Activated CD8-positive, alpha-beta T cell treated with anti-CD3 and anti-CD28 coated beads for 36 hours (primary cell): ENCODE data around the gene ASTN2. TPM values are rescaled to one million over a fixed set of nuclear protein-coding genes. Genes with fewer than 3 reads are reported as not detected.

Experiments used
- ATAC-seq: fragments of 200-7000 bp; cut with Tn5 transposase; one replicate; pipeline ENCODE4 v1.10.0; 2021; ENCODE audit warnings: mild to moderate bottlenecking, moderate library complexity
- CTCF ChIA-PET: fragments of 350-600 bp; sonication (Branson Sonifier 250); formaldehyde crosslinking; loops from one replicate; lab custom pipeline; 2021; ENCODE audit warnings: antibody characterized with exemption; lab: Charles Lee
- POLR2A ChIA-PET: fragments of 350-600 bp; sonication (Branson Sonifier 250); formaldehyde crosslinking; loops from one replicate; lab custom pipeline; 2021; ENCODE audit warnings: antibody characterized with exemption; lab: Charles Lee
- DNase-seq: peaks from one replicate; pipeline ENCODE4 v3.0.0-alpha.2; 2020
- H3K27ac Mint-ChIP-seq: one replicate; pipeline ENCODE4 v1.8.0; 2021; ENCODE audit warnings: mild to moderate bottlenecking, mixed read lengths
- H3K27me3 Mint-ChIP-seq: one replicate; pipeline ENCODE4 v1.8.0; 2021; ENCODE audit warnings: mixed read lengths
- H3K36me3 Mint-ChIP-seq: one replicate; pipeline ENCODE4 v1.8.0; 2021; ENCODE audit warnings: low read depth, mixed read lengths
- H3K4me1 Mint-ChIP-seq: one replicate; pipeline ENCODE4 v1.8.0; 2021; ENCODE audit warnings: low read depth, mixed read lengths
- H3K4me3 Mint-ChIP-seq: one replicate; pipeline ENCODE4 v1.8.0; 2021; ENCODE audit warnings: mild to moderate bottlenecking, moderate library complexity, mixed read lengths
- H3K9me3 Mint-ChIP-seq: one replicate; pipeline ENCODE4 v1.8.0; 2021; ENCODE audit warnings: mixed read lengths
- CTCF ChIP-seq: fragments of 200-600 bp; IDR thresholded peaks from one replicate; pipeline ENCODE4 v1.8.0; 2022; ENCODE audit warnings: antibody characterized with exemption, mild to moderate bottlenecking
- intact Hi-C: fragments of 100-400 bp; cut with micrococcal nuclease; formaldehyde crosslinking; loops from one replicate; pipeline ENCODE4 v1.10.0; 2022
- total RNA-seq, 2 experiments: library from RNA; stranded (reverse); gene quantifications; one replicate each; pipeline ENCODE4 v1.2.3, GENCODE V29; 2021

The ASTN2 gene
- total RNA-seq, 2 experiments from 2014 or later: 5.2 to 5.7 TPM

DNA sequence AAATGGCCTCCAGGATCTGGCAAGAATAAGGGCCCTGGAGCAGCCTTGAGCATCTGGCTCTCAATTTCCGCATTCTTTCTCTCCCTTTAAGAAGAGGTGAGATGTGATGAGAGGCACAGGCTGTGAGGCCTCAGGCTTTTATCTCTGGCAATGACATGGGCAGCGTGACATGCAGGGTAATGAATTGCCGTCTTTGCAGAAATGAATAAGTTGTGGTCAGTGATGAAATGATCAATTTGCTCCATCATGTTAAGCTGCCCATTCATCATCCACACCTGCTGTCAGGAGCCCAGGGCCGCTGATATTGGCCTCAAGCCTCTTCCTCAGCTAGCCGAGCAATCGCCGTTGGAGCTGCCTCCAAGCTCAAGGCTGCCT is 462.4 kb downstream of the ASTN2 start:
- Mint-ChIP-seq H3K4me1 (no peaks in the 10 kb centered on the region), H3K36me3 (no peaks in the 10 kb centered on the region), H3K9me3 (no peaks in the 10 kb centered on the region), H3K27ac (no peak overlapping the region), H3K4me3 (no peak overlapping the region), H3K27me3 (no peaks in the 10 kb centered on the region)
- TF ChIP-seq CTCF: no peak
- no peak for ATAC-seq
- DNase-seq: no peak
- POLR2A ChIA-PET: no interaction called here
- intact Hi-C loops: no loop called here
- CTCF ChIA-PET: no interaction called here

DNA sequence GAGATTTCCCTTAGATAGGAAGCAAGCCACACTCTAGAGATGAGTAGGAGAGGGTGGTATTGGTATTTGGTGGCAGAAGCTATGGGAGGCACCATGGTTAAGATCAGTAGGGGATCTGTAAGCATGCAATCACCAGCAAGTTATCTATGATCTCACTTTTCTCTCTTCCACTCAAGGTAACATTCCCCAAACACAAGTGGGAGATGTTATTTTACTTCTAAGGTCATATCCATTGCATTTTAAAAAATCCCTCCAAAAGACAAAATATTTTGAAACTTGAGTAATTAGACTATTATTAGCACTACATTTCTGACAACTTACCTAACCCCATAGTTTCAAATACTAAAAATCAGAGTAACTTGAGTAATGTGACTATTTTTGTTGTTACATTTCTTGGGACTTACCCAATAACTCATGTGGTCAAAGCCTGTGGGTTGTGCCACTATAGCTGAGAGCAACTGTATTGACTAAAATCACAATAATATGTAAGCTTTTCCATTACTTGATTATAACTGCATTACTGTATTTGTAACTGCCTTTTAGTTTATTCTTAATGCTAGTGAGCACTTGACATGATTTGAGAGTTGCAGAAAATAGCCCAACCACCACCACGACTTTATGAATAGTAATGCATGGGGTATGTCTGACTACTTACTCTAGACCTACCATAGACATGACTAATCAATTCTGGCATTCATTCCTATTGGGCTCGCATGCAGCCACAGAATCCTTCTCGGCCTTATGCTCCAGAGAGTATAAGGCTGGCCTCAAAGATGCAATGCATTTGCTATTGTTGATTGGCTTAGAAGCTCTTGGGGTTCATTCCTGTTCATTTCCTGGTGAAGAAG is 463.0 kb downstream of the ASTN2 start:
- H3K27me3 Mint-ChIP-seq: no peaks in the 10 kb centered on the region
- H3K4me3 Mint-ChIP-seq: no peak overlapping the region
- ChIA-PET POLR2A (no interaction called here), CTCF (no interaction called here)
- no peaks in the 10 kb centered on the region for H3K36me3 Mint-ChIP-seq
- intact Hi-C loops: no loop called here
- no peak for DNase-seq
- H3K27ac Mint-ChIP-seq: no peak overlapping the region
- ATAC-seq: no peak
- no peaks in the 10 kb centered on the region for H3K9me3 Mint-ChIP-seq
- no peaks in the 10 kb centered on the region for H3K4me1 Mint-ChIP-seq
- no peak for TF ChIP-seq CTCF

DNA sequence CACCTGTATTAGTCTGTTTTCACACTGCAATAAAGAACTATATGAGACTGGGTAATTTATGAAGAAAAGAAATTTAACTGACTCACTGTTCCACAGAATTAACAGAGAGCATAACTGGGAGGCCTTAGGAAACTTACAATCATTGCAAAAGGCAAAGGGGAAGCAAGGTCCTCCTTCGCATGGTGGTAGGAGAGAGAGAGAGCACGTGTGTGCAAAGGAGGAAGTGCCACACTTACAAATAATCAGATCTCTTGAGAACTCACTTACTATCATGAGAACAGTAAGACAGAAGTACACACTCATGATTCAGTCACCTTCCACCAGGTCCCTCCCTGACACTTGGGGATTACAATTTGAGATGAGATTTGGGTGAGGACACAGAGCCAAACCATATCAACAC is 469.0 kb downstream of the ASTN2 start:
- Mint-ChIP-seq H3K4me1 (no peaks in the 10 kb centered on the region), H3K27ac (no peak overlapping the region), H3K36me3 (no peaks in the 10 kb centered on the region), H3K9me3 (no peaks in the 10 kb centered on the region), H3K4me3 (no peak overlapping the region), H3K27me3 (peaks cover 4% of the 10 kb centered on the region)
- TF ChIP-seq CTCF: no peak
- POLR2A ChIA-PET: no interaction called here
- CTCF ChIA-PET: no interaction called here
- intact Hi-C loops: no loop called here
- no peak for DNase-seq
- no peak for ATAC-seq

DNA sequence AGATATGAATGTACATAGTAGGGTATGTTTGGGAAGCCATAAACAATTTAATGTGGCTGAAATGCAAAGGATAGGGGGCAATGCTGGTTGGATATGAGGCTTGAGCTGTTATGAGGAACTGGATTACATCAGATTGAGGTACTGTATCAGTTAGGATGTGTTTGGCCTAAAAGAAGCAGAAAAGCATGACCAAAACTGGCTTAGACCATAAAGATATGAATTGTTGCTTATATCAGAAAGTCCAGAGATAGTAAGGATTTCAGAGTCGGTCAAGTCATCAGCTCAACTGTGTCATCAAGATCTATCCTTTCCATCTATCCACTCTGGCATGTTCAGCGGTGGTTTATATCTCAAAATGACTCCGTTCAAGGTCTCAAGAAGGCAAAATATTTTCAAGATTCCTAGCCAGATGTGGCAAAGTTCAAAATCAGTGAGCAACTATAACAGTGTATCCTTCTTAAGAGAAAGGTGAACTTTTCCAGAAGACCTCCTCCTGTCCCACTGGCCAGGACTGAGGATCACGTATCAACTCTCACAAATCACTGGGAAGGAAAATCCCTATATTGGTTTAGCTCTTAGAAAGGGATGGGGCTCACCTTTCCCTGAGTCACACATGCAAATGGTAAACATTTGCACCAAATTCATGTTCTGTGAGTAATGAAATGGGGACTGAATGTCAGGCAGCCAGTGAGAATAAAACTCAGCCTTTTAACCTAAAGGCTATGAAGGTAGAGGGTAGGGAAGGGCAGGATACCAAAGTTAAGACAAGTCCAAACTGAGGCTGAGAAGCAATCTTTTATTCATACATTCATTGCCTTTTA is 469.9 kb downstream of the ASTN2 start:
- Mint-ChIP-seq H3K27me3 (peaks cover 4% of the 10 kb centered on the region), H3K4me1 (no peaks in the 10 kb centered on the region), H3K9me3 (no peaks in the 10 kb centered on the region), H3K4me3 (no peak overlapping the region), H3K36me3 (no peaks in the 10 kb centered on the region), H3K27ac (no peak overlapping the region)
- ATAC-seq: no peak
- DNase-seq: no peak
- ChIA-PET CTCF (no interaction called here), POLR2A (no interaction called here)
- intact Hi-C loops: no loop called here
- no peak for TF ChIP-seq CTCF

- no peak for TF ChIP-seq CTCF
- no peak overlapping the region for H3K4me3 Mint-ChIP-seq
- H3K27ac Mint-ChIP-seq: no peak overlapping the region
- no peaks in the 10 kb centered on the region for H3K9me3 Mint-ChIP-seq
- CTCF ChIA-PET: no interaction called here
- no peaks in the 10 kb centered on the region for H3K4me1 Mint-ChIP-seq
- DNase-seq (no peak), ATAC-seq (no peak)
- intact Hi-C loops: no loop called here
- H3K27me3 Mint-ChIP-seq: peaks cover 4% of the 10 kb centered on the region
- POLR2A ChIA-PET: no interaction called here
- no peaks in the 10 kb centered on the region for H3K36me3 Mint-ChIP-seq
Measured at GRCh38 chr9:116943970-116944369, 470.9 kb downstream of the ASTN2 start.
